Right lobe of liver (tissue), 6 donors: ENCODE measurements around the gene SUN3. TPM values are rescaled to one million over a fixed set of nuclear protein-coding genes. Genes with fewer than 3 reads are reported as not detected.

Experiments
- ATAC-seq, 4 donors: fragments of 200-7000 bp; cut with Tn5 transposase; one replicate each; pipeline ENCODE4 v1.9.1; 2020; ENCODE audit warnings: mild to moderate bottlenecking in 4 of 4, moderate library complexity in 4 of 4
- DNase-seq, 3 donors: peaks; one replicate each; pipeline ENCODE4 v3.0.0-alpha.2; 2020
- H3K27ac ChIP-seq, 3 donors: fragments of 200-600 bp; one replicate each; pipeline ENCODE4 v1.8.0; 2022
- H3K27me3 ChIP-seq, 2 donors: fragments of 200-600 bp; one replicate each; pipeline ENCODE4 v1.8.0; 2022
- H3K36me3 ChIP-seq, 4 donors: fragments of 200-600 bp; sonication (generic) in 1 of 4; one replicate each; pipeline versions ENCODE4 v1.5.1 to v1.8.0; 2017 to 2022; ENCODE audit warnings: control low read depth in 1 of 4
- H3K4me1 ChIP-seq, 4 donors: fragments of 200-600 bp; sonication (generic) in 1 of 4; one replicate each; pipeline versions ENCODE4 v1.5.1 to v1.8.0; 2017 to 2022; ENCODE audit warnings: control low read depth in 1 of 4
- H3K4me3 ChIP-seq, 3 donors: fragments of 200-600 bp; one replicate each; pipeline ENCODE4 v1.8.0; 2022
- H3K9me3 ChIP-seq, 4 donors: fragments of 200-600 bp; sonication (generic) in 1 of 4; one replicate each; pipeline versions ENCODE4 v1.5.1 to v1.8.0; 2017 to 2022; ENCODE audit warnings: control low read depth in 1 of 4
- POLR2A ChIP-seq: fragments of 450-650 bp; IDR thresholded peaks from one replicate; pipeline ENCODE4 v1.6.1; 2017; ENCODE audit warnings: antibody characterized with exemption, mild to moderate bottlenecking
- WGBS: methylation state at CpG from one replicate; pipeline ENCODE4 v1.1.6; 2018; ENCODE audit warnings: low coverage, low lambda C conversion rate; ENCODE audit not compliant: insufficient coverage; ENCODE audit errors: missing lambda C conversion rate; 5-methylcytosine and 5-hydroxymethylcytosine counted together
- intact Hi-C, 2 donors: fragments of 100-400 bp; cut with DNase I; formaldehyde crosslinking; loops; one replicate each; pipeline versions ENCODE4 v1.11.2 to v1.14.1; 2022
- total RNA-seq, 6 experiments: library from RNA; depleted of rRNA in 2 of 6; stranded (reverse); fragments of >200 nt in 2 of 6; fragmentation: NEBNext Ultra II Directional in 3 of 6; extraction: Animal tissue kit (Norgen Biotek cat#: 25700) in 3 of 6; gene quantifications; one replicate each; pipeline versions ENCODE4 v1.1.0 to v1.2.4, GENCODE V29; 2016 to 2023
- TF ChIP-seq, protein P1 (sequence below), 4 donors: fragments of 200-600 bp in 3 of 4; fragments of 450-650 bp in 1 of 4; IDR thresholded peaks; one replicate each; pipeline versions ENCODE4 v1.5.1 to v1.8.0; 2016 to 2022; ENCODE audit warnings: antibody characterized with exemption in 4 of 4, mild to moderate bottlenecking in 2 of 4
- donor health status: DM: no; HTN: yes; CAD: no.
- donor health status: DM: no; HTN: no; CAD: no.
- donor health status: DM: no; HTN: no; CAD: no.
- donor health status: DM: no; HTN: yes; CAD: no.
- donor health status: DM: no; HTN: yes; CAD: no.

Gene SUN3
- total RNA-seq, 6 experiments from 2014 or later: not detected

- 46% methylated on average over 3 of the region's 3 CpGs for WGBS
- intact Hi-C loops: no loop called here
Observed at GRCh38 chr7:48011951-48012350, 17.0 kb downstream of the SUN3 start.

GRCh38 chr7:48011323-48011722, 17.6 kb downstream of the SUN3 start:
- DNase-seq: no peak
- ATAC-seq: no peak
- no peak overlapping the region for H3K4me3 ChIP-seq
- no peak overlapping the region for H3K27ac ChIP-seq
- no peaks in the 10 kb centered on the region for H3K36me3 ChIP-seq
- H3K9me3 ChIP-seq: no peaks in the 10 kb centered on the region
- WGBS: 40% methylated on average over 2 of the region's 2 CpGs
- no peaks in the 10 kb centered on the region for H3K27me3 ChIP-seq
- intact Hi-C loops: no loop called here
- no peak for TF ChIP-seq POLR2A
- TF ChIP-seq, protein P1, sequence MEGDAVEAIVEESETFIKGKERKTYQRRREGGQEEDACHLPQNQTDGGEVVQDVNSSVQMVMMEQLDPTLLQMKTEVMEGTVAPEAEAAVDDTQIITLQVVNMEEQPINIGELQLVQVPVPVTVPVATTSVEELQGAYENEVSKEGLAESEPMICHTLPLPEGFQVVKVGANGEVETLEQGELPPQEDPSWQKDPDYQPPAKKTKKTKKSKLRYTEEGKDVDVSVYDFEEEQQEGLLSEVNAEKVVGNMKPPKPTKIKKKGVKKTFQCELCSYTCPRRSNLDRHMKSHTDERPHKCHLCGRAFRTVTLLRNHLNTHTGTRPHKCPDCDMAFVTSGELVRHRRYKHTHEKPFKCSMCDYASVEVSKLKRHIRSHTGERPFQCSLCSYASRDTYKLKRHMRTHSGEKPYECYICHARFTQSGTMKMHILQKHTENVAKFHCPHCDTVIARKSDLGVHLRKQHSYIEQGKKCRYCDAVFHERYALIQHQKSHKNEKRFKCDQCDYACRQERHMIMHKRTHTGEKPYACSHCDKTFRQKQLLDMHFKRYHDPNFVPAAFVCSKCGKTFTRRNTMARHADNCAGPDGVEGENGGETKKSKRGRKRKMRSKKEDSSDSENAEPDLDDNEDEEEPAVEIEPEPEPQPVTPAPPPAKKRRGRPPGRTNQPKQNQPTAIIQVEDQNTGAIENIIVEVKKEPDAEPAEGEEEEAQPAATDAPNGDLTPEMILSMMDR (IDR thresholded peaks at IDR 0.05): no peak
- H3K4me1 ChIP-seq: no peaks in the 10 kb centered on the region

More at GRCh38 chr7:48011951-48012350, 17.0 kb downstream of the SUN3 start:
- Histone ChIP-seq H3K36me3 (no peaks in the 10 kb centered on the region), H3K27ac (no peak overlapping the region), H3K4me1 (no peaks in the 10 kb centered on the region), H3K27me3 (no peaks in the 10 kb centered on the region), H3K4me3 (no peak overlapping the region), H3K9me3 (no peaks in the 10 kb centered on the region)
- TF ChIP-seq POLR2A: no peak
- TF ChIP-seq, protein P1 (IDR thresholded peaks at IDR 0.05): no peak
- ATAC-seq (no peak), DNase-seq (no peak)

GRCh38 chr7:48009954-48010353, 19.0 kb downstream of the SUN3 start:
- DNase-seq (no peak), ATAC-seq (no peak)
- Histone ChIP-seq H3K27me3 (no peaks in the 10 kb centered on the region), H3K9me3 (no peaks in the 10 kb centered on the region), H3K4me1 (no peaks in the 10 kb centered on the region), H3K36me3 (no peaks in the 10 kb centered on the region), H3K4me3 (no peak overlapping the region), H3K27ac (no peak overlapping the region)
- TF ChIP-seq, protein P1 (IDR thresholded peaks at IDR 0.05): no peak
- no peak for TF ChIP-seq POLR2A
- intact Hi-C loops: loop anchor here in 1 of 2 donors (10.0 kb wide), 1 partner anchor 95 kb away; no protein-coding TSS in a partner anchor
- WGBS: 69% methylated on average over 2 of the region's 4 CpGs

DNA sequence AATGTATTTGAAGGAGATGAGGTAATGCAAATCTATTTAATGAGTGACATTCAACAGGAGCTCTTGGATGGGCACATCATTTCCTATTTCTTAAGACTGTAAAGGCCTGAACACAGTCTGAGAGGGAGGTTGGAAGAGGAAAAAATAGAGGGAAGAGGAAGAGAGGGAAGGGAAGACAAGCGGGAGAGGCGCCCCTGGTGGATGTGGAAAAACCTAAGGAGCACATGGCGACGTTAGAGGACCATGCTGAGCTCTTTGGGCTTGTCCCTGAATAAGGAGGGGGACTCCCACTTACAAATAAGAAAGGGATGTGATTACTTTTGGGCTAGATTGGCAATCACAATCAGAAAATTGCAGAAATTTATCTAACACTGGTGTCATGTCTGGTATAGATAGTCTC, 19.6 kb downstream of the SUN3 start:
- Histone ChIP-seq H3K4me3 (no peak overlapping the region), H3K27ac (no peak overlapping the region), H3K9me3 (no peaks in the 10 kb centered on the region), H3K36me3 (no peaks in the 10 kb centered on the region), H3K4me1 (no peaks in the 10 kb centered on the region), H3K27me3 (no peaks in the 10 kb centered on the region)
- DNase-seq: no peak
- no peak for ATAC-seq
- intact Hi-C loops: loop anchor here in 1 of 2 donors (10.0 kb wide), 1 partner anchor 96 kb away; no protein-coding TSS in a partner anchor
- 75% methylated on average over 4 of the region's 4 CpGs for WGBS
- TF ChIP-seq, protein P1 (IDR thresholded peaks at IDR 0.05): no peak
- no peak for TF ChIP-seq POLR2A

GRCh38 chr7:48006866-48007265, 22.0 kb downstream of the SUN3 start:
- ATAC-seq: no peak
- intact Hi-C loops: loop anchor here in 1 of 2 donors (10.0 kb wide), 1 partner anchor 98 kb away; no protein-coding TSS in a partner anchor
- H3K36me3 ChIP-seq: no peaks in the 10 kb centered on the region
- TF ChIP-seq POLR2A: no peak
- no peaks in the 10 kb centered on the region for H3K9me3 ChIP-seq
- 65% methylated on average over 6 of the region's 6 CpGs for WGBS
- no peak overlapping the region for H3K27ac ChIP-seq
- H3K4me1 ChIP-seq: no peaks in the 10 kb centered on the region
- no peak overlapping the region for H3K4me3 ChIP-seq
- no peaks in the 10 kb centered on the region for H3K27me3 ChIP-seq
- DNase-seq: no peak
